ENCODE data around the gene SPOCK2.

SPOCK2 gene

GRCh38 chr10:72093450-72093849, 5.1 kb upstream of the SPOCK2 start:
- no peak for TF ChIP-seq TAF1 (IDR thresholded peaks at IDR 0.05; ENCODE audit: borderline replicate concordance, insufficient read depth, low read length)
- TF ChIP-seq SIN3A (IDR thresholded peaks at IDR 0.05; ENCODE audit: borderline replicate concordance, insufficient read depth, low read length) = no peak
- no peak for TF ChIP-seq POLR2AphosphoS5 (IDR thresholded peaks at IDR 0.05; ENCODE audit: low read depth, low read length)
- TF ChIP-seq FOXP2 (optimal IDR thresholded peaks at IDR 0.05; ENCODE audit: borderline replicate concordance, extremely low read depth, extremely low read length, insufficient read depth) = no peak
- TF ChIP-seq REST (IDR thresholded peaks at IDR 0.05; ENCODE audit: insufficient read depth in 1 of 2, low read depth in 2 of 2, low read length in 2 of 2) = no peak

- TF ChIP-seq SIN3A (IDR thresholded peaks at IDR 0.05; ENCODE audit: borderline replicate concordance, insufficient read depth, low read length) (no peak), POLR2AphosphoS5 (IDR thresholded peaks at IDR 0.05; ENCODE audit: low read depth, low read length) (no peak), TAF1 (IDR thresholded peaks at IDR 0.05; ENCODE audit: borderline replicate concordance, insufficient read depth, low read length) (no peak), REST (IDR thresholded peaks at IDR 0.05; ENCODE audit: insufficient read depth in 1 of 2, low read depth in 2 of 2, low read length in 2 of 2) (no peak), FOXP2 (optimal IDR thresholded peaks at IDR 0.05; ENCODE audit: borderline replicate concordance, extremely low read depth, extremely low read length, insufficient read depth) (no peak)
These were observed 4.6 kb upstream of the SPOCK2 start for GRCh38 chr10:72092987-72093386.

- no peak for TF ChIP-seq POLR2AphosphoS5 (IDR thresholded peaks at IDR 0.05; ENCODE audit: low read depth, low read length)
- no peak for TF ChIP-seq FOXP2 (optimal IDR thresholded peaks at IDR 0.05; ENCODE audit: borderline replicate concordance, extremely low read depth, extremely low read length, insufficient read depth)
These were observed 4.0 kb upstream of the SPOCK2 start for GRCh38 chr10:72092171-72092924.

GRCh38 chr10:72090326-72090725, 2.0 kb upstream of the SPOCK2 start:
- TF ChIP-seq TAF1 (IDR thresholded peaks at IDR 0.05; ENCODE audit: borderline replicate concordance, insufficient read depth, low read length) (no peak), FOXP2 (optimal IDR thresholded peaks at IDR 0.05; ENCODE audit: borderline replicate concordance, extremely low read depth, extremely low read length, insufficient read depth) (no peak), SIN3A (IDR thresholded peaks at IDR 0.05; ENCODE audit: borderline replicate concordance, insufficient read depth, low read length) (no peak), REST (IDR thresholded peaks at IDR 0.05; ENCODE audit: insufficient read depth in 1 of 2, low read depth in 2 of 2, low read length in 2 of 2) (no peak), POLR2AphosphoS5 (IDR thresholded peaks at IDR 0.05; ENCODE audit: low read depth, low read length) (no peak)

GRCh38 chr10:72089618-72090017, 1.3 kb upstream of the SPOCK2 start:
- TF ChIP-seq TAF1 (IDR thresholded peaks at IDR 0.05; ENCODE audit: borderline replicate concordance, insufficient read depth, low read length) (no peak), POLR2AphosphoS5 (IDR thresholded peaks at IDR 0.05; ENCODE audit: low read depth, low read length) (no peak)

GRCh38 chr10:72088889-72089575, 681 bp upstream of the SPOCK2 start:
- TF ChIP-seq FOXP2 (optimal IDR thresholded peaks at IDR 0.05; ENCODE audit: borderline replicate concordance, extremely low read depth, extremely low read length, insufficient read depth) (no peak), SIN3A (IDR thresholded peaks at IDR 0.05; ENCODE audit: borderline replicate concordance, insufficient read depth, low read length) (no peak), POLR2AphosphoS5 (IDR thresholded peaks at IDR 0.05; ENCODE audit: low read depth, low read length) (no peak)

All from PFSK-1 (cell line).